Skin epidermis (tissue), 12 donors: Measurements from ENCODE around the gene YKT6.

Experiments
- H3K27ac ChIP-seq, 21 experiments: fragments of 200-600 bp; sonication (generic) in 11 of 21; one replicate each; pipeline ENCODE4 v1.5.0; 2020; ENCODE audit warnings: mild to moderate bottlenecking in 3 of 21, inconsistent platforms in 2 of 21, moderate library complexity in 2 of 21
- H3K4me3 ChIP-seq, 7 experiments: fragments of 200-600 bp; sonication (generic) in 2 of 7; one replicate each; pipeline ENCODE4 v1.5.0; 2020; ENCODE audit warnings: inconsistent platforms in 2 of 7, mild to moderate bottlenecking in 2 of 7, moderate library complexity in 1 of 7

YKT6 gene

GRCh38 chr7:44228571-44229350 lies 28.0 kb downstream of the YKT6 start:
- H3K27ac ChIP-seq: no peak overlapping the region
- H3K4me3 ChIP-seq: no peak overlapping the region

DNA sequence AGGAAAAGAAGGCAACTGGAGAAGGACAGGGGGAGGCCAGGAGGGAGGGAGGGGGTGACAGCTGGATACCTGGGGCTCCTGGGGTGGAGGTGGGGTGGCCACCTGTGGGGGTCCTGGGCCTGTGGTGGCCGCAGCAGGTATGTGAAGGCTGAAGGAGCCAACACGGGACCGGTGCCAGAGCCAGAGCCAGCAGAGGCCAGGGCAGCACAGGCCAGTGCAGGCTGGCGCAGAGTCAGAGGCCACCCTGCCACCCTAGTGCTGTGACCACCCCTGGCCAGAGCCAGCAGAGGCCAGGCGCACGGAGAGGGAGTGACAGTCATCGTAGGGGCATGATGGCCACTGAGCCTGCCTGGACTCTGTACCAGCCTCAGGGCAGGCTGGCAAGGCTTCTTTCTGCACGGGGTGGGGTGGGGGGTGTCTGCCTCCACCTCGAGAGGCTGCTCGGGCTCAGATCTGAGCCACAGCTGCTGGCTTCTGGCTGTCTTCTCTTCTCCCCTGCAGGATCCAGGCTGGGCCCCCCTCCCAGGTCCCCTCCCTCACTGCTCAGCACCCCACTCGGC lies 28.8 kb downstream of the YKT6 start:
- H3K4me3 ChIP-seq: no peak overlapping the region
- no peak overlapping the region for H3K27ac ChIP-seq

DNA sequence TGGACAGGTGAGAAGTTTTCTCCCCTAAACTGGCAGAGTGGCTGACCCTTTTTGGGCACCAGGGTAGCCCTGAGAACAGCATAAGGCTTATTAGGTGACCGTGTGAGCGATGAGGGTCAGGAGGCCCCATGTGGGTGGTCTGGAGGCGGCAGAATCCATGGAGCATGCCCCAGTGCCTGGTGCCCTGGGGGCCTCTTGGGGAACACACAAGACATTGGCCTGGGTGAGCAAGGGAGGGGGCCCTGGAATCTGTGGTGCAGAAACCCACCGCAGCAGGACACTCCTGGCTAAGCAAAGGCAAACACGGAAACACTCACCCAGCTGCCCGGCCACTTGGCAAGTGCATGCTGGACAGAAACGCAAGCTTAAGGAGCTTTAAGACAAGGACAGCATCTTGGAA lies 29.5 kb downstream of the YKT6 start:
- Histone ChIP-seq H3K27ac (no peak overlapping the region), H3K4me3 (no peak overlapping the region)

GRCh38 chr7:44231088-44231487 lies 30.3 kb downstream of the YKT6 start:
- Histone ChIP-seq H3K27ac (no peak overlapping the region), H3K4me3 (no peak overlapping the region)

DNA sequence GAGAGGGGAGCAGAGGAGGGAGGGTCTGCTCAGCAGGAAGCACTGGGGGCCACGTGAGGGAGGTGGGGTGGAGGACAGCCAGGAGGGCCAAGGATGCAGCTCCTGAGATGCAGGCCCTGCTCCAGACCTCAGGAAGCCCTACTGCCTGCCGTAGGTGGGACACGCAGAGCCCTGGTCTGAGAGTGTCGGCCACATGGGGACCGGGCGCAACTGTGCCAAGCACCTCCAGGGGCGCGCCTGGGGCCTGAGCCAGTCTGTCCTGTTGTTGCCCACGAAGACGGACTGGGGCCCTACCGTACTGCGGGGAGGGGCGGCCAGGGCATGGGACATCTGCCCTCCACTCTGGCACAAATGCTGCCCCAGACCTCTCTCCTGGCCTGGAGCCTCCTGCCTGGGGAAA lies 31.6 kb downstream of the YKT6 start:
- Histone ChIP-seq H3K27ac (no peak overlapping the region), H3K4me3 (no peak overlapping the region)

GRCh38 chr7:44232901-44233715 lies 32.3 kb downstream of the YKT6 start:
- Histone ChIP-seq H3K4me3 (no peak overlapping the region), H3K27ac (no peak overlapping the region)

DNA sequence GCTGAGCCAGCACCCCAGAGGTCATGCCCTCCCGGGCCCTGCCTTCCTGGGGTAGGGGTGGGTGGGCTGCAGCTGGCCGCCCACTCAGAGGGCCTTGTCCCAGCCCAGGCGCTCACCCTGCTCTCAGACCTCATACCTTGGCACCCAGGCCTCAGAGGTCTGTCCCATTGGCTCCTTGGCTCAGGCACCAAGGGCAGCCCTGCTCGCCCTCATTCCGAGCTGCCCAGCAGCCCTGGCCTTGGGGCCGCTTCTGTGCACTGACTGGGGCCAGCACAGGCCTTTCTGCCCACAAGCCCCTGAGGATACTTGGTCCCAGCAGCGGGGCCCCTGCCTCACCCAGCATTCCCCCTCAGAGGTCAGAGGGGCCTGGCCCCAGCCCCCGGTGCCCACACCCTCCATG lies 34.3 kb downstream of the YKT6 start:
- Histone ChIP-seq H3K4me3 (no peak overlapping the region), H3K27ac (no peak overlapping the region)

DNA sequence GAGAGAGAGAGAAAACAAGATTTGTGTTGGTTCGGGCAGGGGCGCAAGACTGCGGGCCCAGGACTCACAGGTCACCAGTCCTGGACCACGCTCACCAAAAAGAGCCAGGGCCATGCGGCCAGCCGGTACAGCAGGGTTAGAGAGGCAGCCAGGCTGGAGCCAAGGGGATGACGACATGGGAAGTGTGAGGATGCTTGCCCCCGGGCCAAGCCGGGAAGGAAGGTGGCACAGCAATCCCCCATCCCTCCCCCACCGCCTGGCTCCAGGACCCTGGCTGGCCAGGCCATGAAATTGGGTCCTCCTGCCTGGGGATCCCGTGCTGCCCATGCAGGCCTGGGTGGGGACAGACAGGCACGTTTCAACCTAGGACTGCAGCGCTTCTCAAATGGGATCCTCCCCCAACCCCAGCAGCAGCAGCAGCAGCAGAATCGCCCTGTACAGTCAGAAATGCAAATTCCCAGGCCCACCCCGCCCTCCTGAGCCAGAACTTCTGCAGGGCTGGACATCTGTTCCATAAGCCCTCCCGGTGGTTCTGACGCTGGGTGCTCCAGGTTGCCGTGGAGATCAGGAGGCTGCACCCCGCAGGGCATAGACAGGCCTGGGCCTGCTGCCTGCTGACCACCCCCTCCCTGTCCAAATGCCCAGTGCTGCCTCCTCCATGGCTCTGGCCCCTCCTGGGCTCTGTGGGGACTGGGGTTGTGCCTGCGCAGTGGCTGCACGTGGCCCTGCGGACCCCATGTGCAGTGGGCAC lies 35.0 kb downstream of the YKT6 start:
- no peak overlapping the region for H3K27ac ChIP-seq
- no peak overlapping the region for H3K4me3 ChIP-seq

DNA sequence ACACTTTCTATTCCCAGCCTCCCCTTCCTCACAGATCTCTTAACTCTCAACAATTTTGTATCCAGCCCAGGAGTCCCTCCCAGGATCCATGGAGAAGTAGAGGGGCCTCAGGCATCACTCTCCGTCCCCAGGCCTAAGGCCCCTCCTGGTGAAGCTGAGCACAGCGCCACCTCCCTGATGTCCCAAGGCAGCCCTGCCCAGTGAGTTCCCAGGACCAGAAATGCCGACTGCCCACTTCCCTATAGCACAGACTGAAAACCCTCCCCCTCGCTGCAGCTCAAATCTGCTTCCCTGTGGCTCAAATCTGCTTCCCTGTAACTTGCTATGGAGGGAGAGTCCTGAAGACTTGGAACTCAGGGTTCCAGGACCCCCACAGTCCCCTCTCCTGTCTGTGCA lies 35.6 kb downstream of the YKT6 start:
- Histone ChIP-seq H3K4me3 (no peak overlapping the region), H3K27ac (no peak overlapping the region)

DNA sequence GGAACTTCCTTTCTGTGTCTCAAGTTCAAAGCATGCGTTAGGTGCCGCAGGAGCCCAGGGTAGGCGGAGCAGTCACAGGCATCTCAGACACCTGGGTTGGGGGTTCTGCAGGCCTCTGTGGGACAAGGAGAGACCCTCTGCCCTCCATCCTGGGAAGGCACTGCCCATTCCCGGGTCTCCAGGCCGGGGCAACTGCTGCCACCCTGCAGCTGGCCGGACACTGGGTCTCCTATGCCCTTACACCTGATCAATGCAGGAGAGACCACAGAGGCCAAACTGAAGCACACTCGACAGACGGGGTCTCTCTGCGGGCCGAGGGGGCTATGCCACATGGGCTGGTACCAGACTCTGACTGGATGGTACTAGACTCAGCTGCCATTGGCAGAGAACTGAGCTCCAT lies 36.9 kb downstream of the YKT6 start:
- H3K4me3 ChIP-seq: no peak overlapping the region
- no peak overlapping the region for H3K27ac ChIP-seq

- H3K27ac ChIP-seq: no peak overlapping the region
- no peak overlapping the region for H3K4me3 ChIP-seq
Observed at GRCh38 chr7:44238116-44238695, 37.4 kb downstream of the YKT6 start.

- no peak overlapping the region for H3K4me3 ChIP-seq
- H3K27ac ChIP-seq: no peak overlapping the region
Observed at GRCh38 chr7:44239361-44239760, 38.6 kb downstream of the YKT6 start.

- Histone ChIP-seq H3K27ac (no peak overlapping the region), H3K4me3 (no peak overlapping the region)
Observed at GRCh38 chr7:44240376-44240775, 39.6 kb downstream of the YKT6 start.

GRCh38 chr7:44240983-44241510 lies 40.3 kb downstream of the YKT6 start:
- peak overlapping the region in 1 of 7 experiments; percentile 10 for H3K4me3 ChIP-seq
- H3K27ac ChIP-seq: no peak overlapping the region

DNA sequence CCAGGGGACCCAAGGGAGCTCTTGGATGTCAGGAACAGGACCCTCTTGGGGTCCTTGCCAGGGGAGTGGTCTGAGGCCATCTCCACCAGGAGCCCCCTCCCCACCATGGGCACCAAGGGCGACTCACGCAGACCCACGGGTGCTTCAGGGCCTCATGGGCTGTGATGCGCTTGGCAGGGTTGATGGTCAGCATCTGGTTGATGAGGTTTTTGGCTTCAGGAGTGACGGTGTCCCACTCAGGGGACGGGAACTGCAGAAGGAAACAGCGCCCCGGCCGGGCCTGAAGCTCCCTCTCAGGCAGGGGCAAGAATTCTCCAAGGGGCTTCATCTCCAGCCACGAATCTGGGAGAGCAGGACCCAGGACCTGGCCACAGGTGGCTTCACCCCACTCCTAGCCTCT lies 41.3 kb downstream of the YKT6 start:
- Histone ChIP-seq H3K4me3 (no peak overlapping the region), H3K27ac (no peak overlapping the region)

DNA sequence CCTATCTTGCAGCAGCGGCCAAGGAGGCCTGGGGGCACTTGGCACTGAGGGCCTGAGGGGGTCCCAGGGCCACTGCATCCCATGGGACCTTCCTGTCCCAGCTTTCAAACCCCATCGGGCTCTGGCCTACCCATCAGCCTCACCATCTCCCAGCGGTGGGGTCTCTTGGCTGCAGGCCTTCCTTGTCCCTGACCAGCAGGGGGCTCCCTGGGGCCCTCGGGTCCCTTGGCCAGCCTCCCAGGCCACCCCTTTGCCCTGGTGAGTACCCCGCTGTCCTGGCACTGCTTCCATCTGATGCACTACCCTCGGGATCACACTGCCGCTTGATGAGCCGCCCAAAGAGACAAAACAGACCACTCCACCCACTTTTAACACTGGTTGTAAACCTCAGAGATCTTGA lies 43.5 kb downstream of the YKT6 start:
- no peak overlapping the region for H3K27ac ChIP-seq

GRCh38 chr7:44246396-44247113 lies 45.8 kb downstream of the YKT6 start:
- H3K4me3 ChIP-seq: no peak overlapping the region
- H3K27ac ChIP-seq: no peak overlapping the region

More for the DNA sequence above, 43.5 kb downstream of the YKT6 start:
- H3K4me3 ChIP-seq: no peak overlapping the region

- Histone ChIP-seq H3K4me3 (no peak overlapping the region), H3K27ac (no peak overlapping the region)
Observed at GRCh38 chr7:44247868-44248651, 47.3 kb downstream of the YKT6 start.
